K562 (cell line): ENCODE data around the gene NPTXR. TPM values are rescaled to one million over a fixed set of nuclear protein-coding genes. Genes with fewer than 3 reads are reported as not detected.
A peak's percentile ranks its signal among the peaks of the same experiment; 100 is the strongest.

Experiments
- ELF2 ChIP-seq: fragments of 250-450 bp; sonication (Bioruptor Pico); IDR thresholded peaks from 2 replicates; pipeline ENCODE4 v1.5.0; 2021; ENCODE audit warnings: mild to moderate bottlenecking
- HCFC1 ChIP-seq: IDR thresholded peaks from 2 replicates; pipeline ENCODE4 v1.6.1; 2012; ENCODE audit warnings: low read depth, low read length, improper control_type of control experiment
- JUND ChIP-seq, 2 experiments: IDR thresholded peaks; 2 replicates in 1 of 2; 3 replicates in 1 of 2; pipeline ENCODE4 v1.6.1; 2011; ENCODE audit warnings: borderline replicate concordance in 2 of 2, low read depth in 2 of 2, low read length in 2 of 2, improper control_type of control experiment in 1 of 2, missing biosample characterization in 1 of 2, missing genetic modification characterization in 1 of 2, missing genetic modification reagents in 1 of 2
- KAT8 ChIP-seq: fragments of 450-650 bp; IDR thresholded peaks from 2 replicates; pipeline ENCODE4 v1.6.1; 2016; ENCODE audit warnings: low read depth, mild to moderate bottlenecking
- NBN ChIP-seq: fragments of 450-650 bp; IDR thresholded peaks from 2 replicates; pipeline ENCODE4 v1.6.1; 2016; ENCODE audit warnings: low read depth, mild to moderate bottlenecking
- NR2C1 ChIP-seq, 2 experiments: fragments of 450-650 bp; IDR thresholded peaks; 2 replicates each; pipeline ENCODE4 v1.6.1; 2017; ENCODE audit warnings: mild to moderate bottlenecking in 2 of 2, antibody characterized with exemption in 1 of 2, inconsistent platforms in 1 of 2, missing compliant biosample characterization in 1 of 2, missing genetic modification characterization in 1 of 2
- PHF8 ChIP-seq: fragments of 200-600 bp; sonication (generic); IDR thresholded peaks from 2 replicates; pipeline ENCODE4 v1.6.1; 2012; ENCODE audit warnings: mixed run types, mild to moderate bottlenecking, inconsistent platforms, low read length, moderate library complexity, borderline replicate concordance
- PRPF4 ChIP-seq: fragments of 200-400 bp; formaldehyde crosslinking; IDR thresholded peaks from one replicate; pipeline ENCODE4 v1.6.1; 2017; ENCODE audit warnings: low read length, low read depth, mild to moderate bottlenecking; ENCODE audit not compliant: insufficient read depth, poor library complexity, severe bottlenecking
- RBBP5 ChIP-seq: fragments of 200-600 bp; sonication (generic); IDR thresholded peaks from 2 replicates; pipeline ENCODE4 v1.6.1; 2012; ENCODE audit warnings: borderline replicate concordance, mild to moderate bottlenecking, low read length, control low read depth, inconsistent platforms; ENCODE audit not compliant: insufficient read depth, poor library complexity, severe bottlenecking
- SAFB ChIP-seq: fragments of 200-400 bp; formaldehyde crosslinking; IDR thresholded peaks from 2 replicates; pipeline ENCODE4 v1.6.1; 2017; ENCODE audit warnings: low read depth, low read length, borderline replicate concordance
- SIRT6 ChIP-seq: IDR thresholded peaks from one replicate; pipeline ENCODE4 v1.6.1; 2012; ENCODE audit warnings: low read depth, mild to moderate bottlenecking, control low read depth, inconsistent platforms, low read length, moderate library complexity
- SRF ChIP-seq, 2 experiments: fragments of 250-450, 450-650 bp in 1 of 2; sonication (Bioruptor Pico) in 1 of 2; sonication (generic) in 1 of 2; formaldehyde crosslinking; IDR thresholded peaks; 2 replicates each; pipeline versions ENCODE4 v1.5.0 to v1.5.1; 2020 to 2022; ENCODE audit warnings: mild to moderate bottlenecking in 1 of 2, missing genetic modification reagents in 1 of 2
- XRCC3 ChIP-seq: fragments of 450-650 bp; IDR thresholded peaks from 2 replicates; pipeline ENCODE4 v1.6.1; 2017; ENCODE audit warnings: mild to moderate bottlenecking, moderate library complexity
- XRCC5 ChIP-seq: fragments of 200-400 bp; formaldehyde crosslinking; IDR thresholded peaks from 2 replicates; pipeline ENCODE4 v1.6.1; 2017; ENCODE audit warnings: low read depth, mild to moderate bottlenecking, low read length
- YBX1 ChIP-seq: fragments of 450-650 bp; IDR thresholded peaks from 2 replicates; pipeline ENCODE4 v1.7.1; 2016; ENCODE audit warnings: mild to moderate bottlenecking
- ZNF12 ChIP-seq: sonication (generic); formaldehyde crosslinking; IDR thresholded peaks from 2 replicates; pipeline ENCODE4 v1.4.0; 2020; ENCODE audit warnings: mild to moderate bottlenecking, missing genetic modification reagents
- ZNF561 ChIP-seq: fragments of 450-650 bp; formaldehyde crosslinking; conservative IDR thresholded peaks from 2 replicates; pipeline ENCODE4 v1.4.0; 2020; ENCODE audit warnings: mild to moderate bottlenecking, moderate library complexity
- ZZZ3 ChIP-seq: fragments of 450-650 bp; IDR thresholded peaks from 2 replicates; pipeline ENCODE4 v1.6.1; 2016; ENCODE audit warnings: antibody characterized with exemption, mild to moderate bottlenecking, moderate library complexity
- polyA plus RNA-seq, 8 experiments: library from polyadenylated mRNA; depleted of rRNA in 4 of 8; stranded (reverse) in 5 of 8; unstranded in 3 of 8; fragments of >200 nt; fragmentation: Nextera tagmentation in 2 of 8; fragmentation: Illumina TruSeq in 1 of 8; extraction: Ambion mirVana in 2 of 8; extraction: Trizol in 1 of 8; gene quantifications; 2 replicates each; pipeline versions ENCODE4 v1.2.1 to v1.2.3, GENCODE V29; 2011 to 2014; ENCODE audit warnings: inconsistent platforms in 1 of 8, missing spikeins in 1 of 8
- total RNA-seq, 7 experiments: library from RNA; depleted of rRNA in 6 of 7; stranded (reverse); fragments of >200 nt in 6 of 7; fragmentation: Illumina TruSeq in 2 of 7; extraction: Trizol in 2 of 7; gene quantifications; 2 replicates each; pipeline versions ENCODE4 v1.2.1 to v1.2.3, GENCODE V29; 2011 to 2021; ENCODE audit warnings: low replicate concordance in 1 of 7
- TF ChIP-seq, protein P1 (sequence below), 2 experiments: fragments of 450-650 bp; IDR thresholded peaks; 2 replicates each; pipeline ENCODE4 v1.6.1; 2016
- TF ChIP-seq, protein P2 (sequence below): fragments of 450-650 bp; IDR thresholded peaks from 2 replicates; pipeline ENCODE4 v1.7.0; 2016; ENCODE audit warnings: borderline replicate concordance
- TF ChIP-seq, protein P3 (sequence below): fragments of 250-450 bp; sonication (Bioruptor Pico); IDR thresholded peaks from 2 replicates; pipeline ENCODE4 v1.4.0; 2020; ENCODE audit warnings: mild to moderate bottlenecking, moderate library complexity
- TF ChIP-seq, protein P4 (sequence below): fragments of 200-800 bp; sonication (Bioruptor generic); IDR thresholded peaks from 2 replicates; pipeline ENCODE4 v1.6.1; 2017; ENCODE audit warnings: missing genetic modification characterization, missing compliant biosample characterization

The NPTXR gene
- total and polyA plus RNA-seq, 9 of the 15 experiments (the other 6 are each of a cell fraction or from before 2014, with no cell fraction given) = 0.01 to 3.1 (median 1.1) TPM

DNA sequence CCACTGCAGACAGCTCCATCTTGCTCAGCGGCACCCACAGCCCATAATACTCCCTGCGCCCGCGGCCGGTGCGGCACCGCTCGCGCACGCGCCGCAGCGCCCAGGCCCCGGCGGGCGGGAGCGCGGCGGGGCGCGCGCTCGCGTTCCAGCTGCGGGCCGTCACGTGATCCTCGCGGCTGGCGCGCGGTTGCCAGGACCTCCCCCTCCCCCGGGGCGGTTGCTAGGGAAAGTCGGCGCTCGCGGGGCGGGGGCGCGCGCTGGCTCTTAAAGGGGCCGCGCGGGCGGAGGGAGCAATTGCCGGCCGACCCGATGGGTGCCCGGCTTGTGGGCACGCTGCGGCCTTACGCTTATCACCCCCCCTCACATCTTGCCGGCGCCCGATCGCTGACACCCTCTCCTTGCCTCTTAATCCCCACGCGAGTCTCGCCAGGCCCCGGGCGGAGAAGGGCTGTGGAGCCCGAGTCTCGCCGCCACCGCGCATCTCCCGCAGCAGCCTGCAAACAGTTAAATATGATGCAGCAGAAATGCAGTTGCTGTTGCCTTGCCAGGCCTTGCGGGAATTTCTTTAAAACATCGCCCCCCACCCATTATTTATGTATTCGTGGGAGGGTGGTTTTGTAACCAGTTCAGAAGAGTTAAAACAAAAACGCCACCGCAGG is 28.5 kb upstream of the NPTXR start, which contains the start of gene CBX6 (continued):
- TF ChIP-seq SIRT6 (no peak), PRPF4 (no peak), RBBP5 (no peak), HCFC1 (no peak), JUND (IDR thresholded peaks at IDR 0.05; ENCODE audit: borderline replicate concordance, low read depth, low read length) (no peak), JUND (tag; IDR thresholded peaks at IDR 0.05; ENCODE audit: borderline replicate concordance, low read depth, low read length) (no peak), NR2C1 (IDR thresholded peaks at IDR 0.05) (no peak), NR2C1 (tag; IDR thresholded peaks at IDR 0.05) (no peak), SAFB (0 out of 2 replicates have a peak, but pooled peaks have one; percentile 34), YBX1 (no peak), NBN (no peak), ZNF12 (no peak), ZNF561 (CRISPR knock-in tag) (no peak), ZZZ3 (no peak), KAT8 (no peak), XRCC5 (no peak), PHF8 (peak; percentile 50; the same call in 1 of the 2 replicates), SRF (CRISPR knock-in tag; IDR thresholded peaks at IDR 0.05) (no peak), ELF2 (CRISPR knock-in tag) (no peak), XRCC3 (no peak)
- TF ChIP-seq, protein P1, sequence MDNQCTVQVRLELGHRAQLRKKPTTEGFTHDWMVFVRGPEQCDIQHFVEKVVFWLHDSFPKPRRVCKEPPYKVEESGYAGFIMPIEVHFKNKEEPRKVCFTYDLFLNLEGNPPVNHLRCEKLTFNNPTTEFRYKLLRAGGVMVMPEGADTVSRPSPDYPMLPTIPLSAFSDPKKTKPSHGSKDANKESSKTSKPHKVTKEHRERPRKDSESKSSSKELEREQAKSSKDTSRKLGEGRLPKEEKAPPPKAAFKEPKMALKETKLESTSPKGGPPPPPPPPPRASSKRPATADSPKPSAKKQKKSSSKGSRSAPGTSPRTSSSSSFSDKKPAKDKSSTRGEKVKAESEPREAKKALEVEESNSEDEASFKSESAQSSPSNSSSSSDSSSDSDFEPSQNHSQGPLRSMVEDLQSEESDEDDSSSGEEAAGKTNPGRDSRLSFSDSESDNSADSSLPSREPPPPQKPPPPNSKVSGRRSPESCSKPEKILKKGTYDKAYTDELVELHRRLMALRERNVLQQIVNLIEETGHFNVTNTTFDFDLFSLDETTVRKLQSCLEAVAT (IDR thresholded peaks at IDR 0.05) = no peak
- TF ChIP-seq, protein P2, sequence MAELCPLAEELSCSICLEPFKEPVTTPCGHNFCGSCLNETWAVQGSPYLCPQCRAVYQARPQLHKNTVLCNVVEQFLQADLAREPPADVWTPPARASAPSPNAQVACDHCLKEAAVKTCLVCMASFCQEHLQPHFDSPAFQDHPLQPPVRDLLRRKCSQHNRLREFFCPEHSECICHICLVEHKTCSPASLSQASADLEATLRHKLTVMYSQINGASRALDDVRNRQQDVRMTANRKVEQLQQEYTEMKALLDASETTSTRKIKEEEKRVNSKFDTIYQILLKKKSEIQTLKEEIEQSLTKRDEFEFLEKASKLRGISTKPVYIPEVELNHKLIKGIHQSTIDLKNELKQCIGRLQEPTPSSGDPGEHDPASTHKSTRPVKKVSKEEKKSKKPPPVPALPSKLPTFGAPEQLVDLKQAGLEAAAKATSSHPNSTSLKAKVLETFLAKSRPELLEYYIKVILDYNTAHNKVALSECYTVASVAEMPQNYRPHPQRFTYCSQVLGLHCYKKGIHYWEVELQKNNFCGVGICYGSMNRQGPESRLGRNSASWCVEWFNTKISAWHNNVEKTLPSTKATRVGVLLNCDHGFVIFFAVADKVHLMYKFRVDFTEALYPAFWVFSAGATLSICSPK = no peak
- TF ChIP-seq, protein P3, sequence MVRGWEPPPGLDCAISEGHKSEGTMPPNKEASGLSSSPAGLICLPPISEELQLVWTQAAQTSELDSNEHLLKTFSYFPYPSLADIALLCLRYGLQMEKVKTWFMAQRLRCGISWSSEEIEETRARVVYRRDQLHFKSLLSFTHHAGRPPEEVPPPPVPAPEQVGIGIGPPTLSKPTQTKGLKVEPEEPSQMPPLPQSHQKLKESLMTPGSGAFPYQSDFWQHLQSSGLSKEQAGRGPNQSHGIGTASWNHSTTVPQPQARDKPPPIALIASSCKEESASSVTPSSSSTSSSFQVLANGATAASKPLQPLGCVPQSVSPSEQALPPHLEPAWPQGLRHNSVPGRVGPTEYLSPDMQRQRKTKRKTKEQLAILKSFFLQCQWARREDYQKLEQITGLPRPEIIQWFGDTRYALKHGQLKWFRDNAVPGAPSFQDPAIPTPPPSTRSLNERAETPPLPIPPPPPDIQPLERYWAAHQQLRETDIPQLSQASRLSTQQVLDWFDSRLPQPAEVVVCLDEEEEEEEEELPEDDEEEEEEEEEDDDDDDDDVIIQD = no peak
- TF ChIP-seq, protein P4, sequence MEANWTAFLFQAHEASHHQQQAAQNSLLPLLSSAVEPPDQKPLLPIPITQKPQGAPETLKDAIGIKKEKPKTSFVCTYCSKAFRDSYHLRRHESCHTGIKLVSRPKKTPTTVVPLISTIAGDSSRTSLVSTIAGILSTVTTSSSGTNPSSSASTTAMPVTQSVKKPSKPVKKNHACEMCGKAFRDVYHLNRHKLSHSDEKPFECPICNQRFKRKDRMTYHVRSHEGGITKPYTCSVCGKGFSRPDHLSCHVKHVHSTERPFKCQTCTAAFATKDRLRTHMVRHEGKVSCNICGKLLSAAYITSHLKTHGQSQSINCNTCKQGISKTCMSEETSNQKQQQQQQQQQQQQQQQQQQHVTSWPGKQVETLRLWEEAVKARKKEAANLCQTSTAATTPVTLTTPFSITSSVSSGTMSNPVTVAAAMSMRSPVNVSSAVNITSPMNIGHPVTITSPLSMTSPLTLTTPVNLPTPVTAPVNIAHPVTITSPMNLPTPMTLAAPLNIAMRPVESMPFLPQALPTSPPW (CRISPR knock-in tag) = peak; percentile 86
